GM18519 (cell line): Measurements from ENCODE around the gene OLIG1.

Experiments
- ATAC-seq: cut with Tn5 transposase; IDR thresholded peaks from one replicate; pipeline ENCODE4 v1.9.1; 2021; ENCODE audit warnings: mild to moderate bottlenecking, moderate library complexity; ENCODE audit not compliant: unreplicated experiment, low FRiP score

The OLIG1 gene

DNA sequence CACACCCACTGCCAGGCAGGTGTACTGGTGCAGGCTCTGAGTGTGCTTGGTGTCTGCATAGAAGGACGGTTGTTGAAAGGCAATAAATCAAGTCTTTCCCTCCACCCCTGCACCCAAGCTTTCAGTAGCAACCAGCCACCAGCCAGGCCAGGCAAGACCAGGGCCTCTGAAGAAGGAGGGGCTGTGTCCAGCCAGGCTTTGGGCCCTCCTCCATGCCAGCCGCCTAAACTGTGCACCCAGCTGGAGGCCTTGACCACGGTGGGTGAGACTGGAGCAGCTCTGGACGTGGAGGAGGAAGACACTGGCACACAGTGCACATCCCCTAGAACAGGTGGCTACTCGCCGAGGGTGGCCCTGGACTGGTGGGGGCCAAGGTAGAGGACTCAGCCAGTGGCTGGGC, 39.3 kb upstream of the OLIG1 start:
- no peak for ATAC-seq

DNA sequence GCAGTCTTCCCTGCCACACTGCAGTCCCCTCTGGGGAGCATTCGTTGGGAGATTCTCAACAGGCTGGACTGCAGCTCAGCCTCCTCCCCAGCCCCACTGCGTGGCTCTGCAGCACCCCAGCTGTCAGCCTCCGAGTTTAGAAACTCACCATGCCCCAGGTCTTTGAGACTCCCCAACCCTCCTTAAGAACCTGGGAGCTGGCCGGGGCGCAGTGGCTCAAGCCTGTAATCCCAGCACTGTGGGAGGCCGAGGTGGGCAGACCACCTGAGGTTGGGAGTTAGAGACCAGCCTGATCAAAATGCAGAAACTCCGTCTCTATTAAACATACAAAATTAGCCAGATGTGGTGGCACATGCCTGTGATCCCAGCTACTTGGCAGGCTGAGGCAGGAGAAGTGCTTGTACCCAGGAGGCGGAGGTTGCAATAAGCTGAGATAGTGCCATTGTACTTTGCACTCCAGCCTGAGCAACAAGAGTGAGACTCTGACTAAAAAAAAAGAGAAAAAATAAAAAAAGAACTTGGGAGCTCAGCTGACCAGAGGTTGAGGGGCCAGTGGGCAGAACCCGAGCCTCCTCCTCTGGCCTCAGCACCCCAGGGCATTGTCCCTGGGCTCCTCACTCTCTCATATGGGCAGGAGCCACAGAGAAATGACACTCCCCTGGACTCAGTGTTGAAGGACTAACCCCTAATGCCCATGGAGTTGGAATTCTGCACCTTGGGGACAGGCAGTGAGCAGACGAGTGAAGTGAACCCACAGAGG, 38.6 kb upstream of the OLIG1 start:
- no peak for ATAC-seq

DNA sequence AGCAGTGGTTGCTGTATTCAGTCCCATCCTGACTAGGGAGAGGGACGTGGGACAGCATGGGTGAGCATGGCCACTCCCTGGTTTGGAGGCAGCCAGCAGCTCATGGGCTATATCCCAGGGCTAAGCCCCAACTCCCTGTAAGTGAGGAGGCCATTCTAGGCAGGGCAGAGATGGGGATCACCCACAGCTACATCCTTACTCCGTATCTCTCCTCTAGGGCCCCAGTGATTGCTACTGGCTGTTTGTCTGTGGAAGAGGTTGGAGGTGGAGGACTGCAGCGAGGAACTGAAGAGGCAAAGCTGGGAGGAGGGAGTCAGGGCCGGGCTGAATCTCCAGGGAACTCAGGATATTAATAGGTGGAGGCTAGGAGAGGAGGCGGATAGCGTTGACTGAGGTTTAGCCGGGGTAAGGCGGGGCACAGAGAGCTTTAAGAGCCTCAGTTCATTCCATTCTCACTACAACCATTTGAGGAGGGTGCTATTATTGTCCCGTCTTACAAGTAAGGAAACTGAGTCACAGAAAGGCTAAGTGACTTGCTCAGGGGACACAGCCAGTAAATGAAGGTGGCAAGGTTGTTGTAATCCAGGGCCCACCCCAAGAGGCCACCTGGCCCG, 37.4 kb upstream of the OLIG1 start:
- no peak for ATAC-seq

DNA sequence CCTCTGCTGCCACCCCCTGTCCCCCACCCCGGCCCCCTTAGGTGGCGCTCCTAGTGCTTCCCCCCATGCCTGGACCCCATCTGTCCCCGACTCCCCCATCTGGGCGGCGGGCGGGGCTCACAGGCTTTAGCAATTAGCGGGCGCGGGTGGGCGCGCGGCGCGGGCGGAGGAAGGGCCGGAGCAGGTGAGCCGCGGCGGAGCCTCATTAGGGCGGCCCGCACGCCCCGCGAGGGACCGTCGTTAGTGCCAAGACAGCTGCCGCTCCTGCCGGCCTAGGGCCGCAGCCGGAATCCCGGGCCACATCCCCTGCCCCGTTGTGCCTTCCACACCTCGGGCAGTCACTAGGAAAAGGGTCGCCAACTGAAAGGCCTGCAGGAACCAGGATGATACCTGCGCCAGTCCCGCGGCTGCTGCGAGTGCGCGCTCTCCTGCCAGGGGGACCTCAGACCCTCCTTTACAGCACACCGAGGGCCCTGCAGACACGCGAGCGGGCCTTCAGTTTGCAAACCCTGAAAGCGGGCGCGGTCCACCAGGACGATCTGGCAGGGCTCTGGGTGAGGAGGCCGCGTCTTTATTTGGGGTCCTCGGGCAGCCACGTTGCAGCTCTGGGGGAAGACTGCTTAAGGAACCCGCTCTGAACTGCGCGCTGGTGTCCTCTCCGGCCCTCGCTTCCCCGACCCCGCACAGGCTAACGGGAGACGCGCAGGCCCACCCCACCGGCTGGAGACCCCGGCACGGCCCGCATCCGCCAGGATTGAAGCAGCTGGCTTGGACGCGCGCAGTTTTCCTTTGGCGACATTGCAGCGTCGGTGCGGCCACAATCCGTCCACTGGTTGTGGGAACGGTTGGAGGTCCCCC, 36.6 kb upstream of the OLIG1 start:
- ATAC-seq = no peak

DNA sequence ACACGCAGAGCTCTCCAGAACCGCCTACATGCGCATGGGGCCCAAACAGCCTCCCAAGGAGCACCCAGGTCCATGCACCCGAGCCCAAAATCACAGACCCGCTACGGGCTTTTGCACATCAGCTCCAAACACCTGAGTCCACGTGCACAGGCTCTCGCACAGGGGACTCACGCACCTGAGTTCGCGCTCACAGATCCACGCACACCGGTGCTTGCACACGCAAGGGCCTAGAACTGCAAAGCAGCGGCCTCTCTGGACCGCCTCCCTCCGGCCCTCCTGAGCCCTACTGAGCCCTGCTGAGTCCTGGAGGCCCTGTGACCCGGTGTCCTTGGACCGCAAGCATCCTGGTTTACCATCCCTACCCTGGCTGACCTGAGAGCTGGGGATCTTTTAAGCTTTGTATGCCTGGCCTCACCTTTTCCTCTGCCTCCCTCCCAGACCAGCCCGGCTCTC, 36.0 kb upstream of the OLIG1 start:
- ATAC-seq = no peak

DNA sequence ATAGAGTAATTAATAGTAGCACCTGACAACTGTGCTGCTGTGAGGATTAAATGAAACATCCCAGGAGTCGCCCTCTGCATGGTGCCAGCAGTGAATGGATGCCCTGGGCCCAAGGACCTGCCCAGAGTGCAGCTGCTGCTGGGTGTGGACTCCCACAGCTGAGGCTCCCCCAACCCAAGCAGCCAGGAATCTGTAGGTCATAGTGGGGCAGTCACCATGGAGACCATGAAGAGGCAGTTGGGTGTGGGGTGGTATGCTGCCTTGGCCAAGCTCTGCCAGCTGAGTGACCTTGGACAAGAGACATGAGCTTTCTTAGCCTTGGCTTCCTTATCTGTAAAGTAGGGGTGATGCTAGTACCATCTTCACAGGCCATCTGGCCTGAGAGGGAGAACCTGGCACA, 34.8 kb upstream of the OLIG1 start:
- ATAC-seq = no peak

DNA sequence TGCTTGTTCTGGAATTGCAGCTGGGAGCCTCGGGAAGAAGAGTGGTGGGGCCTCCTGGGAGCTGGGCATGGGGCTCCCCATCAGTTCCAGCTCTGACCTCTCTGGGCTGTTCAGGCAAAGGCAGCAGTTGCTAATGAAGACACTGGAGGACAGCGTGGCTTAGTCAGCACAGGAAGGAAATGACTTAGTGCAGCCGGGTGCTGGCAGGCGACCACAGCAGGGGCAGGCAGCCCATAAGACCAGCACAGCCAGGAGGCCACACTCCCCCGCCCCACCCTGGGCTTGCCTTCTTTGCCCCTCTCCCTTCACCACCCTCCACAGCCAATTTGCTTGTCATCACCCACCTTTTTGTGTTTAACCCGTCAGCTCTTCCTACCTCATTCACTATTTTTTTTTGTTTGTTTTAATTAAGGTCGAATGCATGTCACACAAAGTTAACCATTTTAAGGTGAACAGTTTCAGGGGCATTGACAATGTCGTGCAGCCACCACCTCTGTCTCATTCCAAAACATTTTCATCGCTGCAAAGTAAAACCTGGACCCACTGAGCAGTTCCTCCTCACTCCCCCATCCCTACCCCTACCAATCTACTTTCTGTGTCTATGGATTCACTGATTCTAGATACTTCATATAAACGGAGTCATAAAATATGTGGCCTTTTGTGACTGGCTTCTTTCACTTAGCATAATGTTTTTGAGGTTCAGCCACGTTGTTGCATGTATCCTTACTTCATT, 33.3 kb upstream of the OLIG1 start:
- no peak for ATAC-seq

DNA sequence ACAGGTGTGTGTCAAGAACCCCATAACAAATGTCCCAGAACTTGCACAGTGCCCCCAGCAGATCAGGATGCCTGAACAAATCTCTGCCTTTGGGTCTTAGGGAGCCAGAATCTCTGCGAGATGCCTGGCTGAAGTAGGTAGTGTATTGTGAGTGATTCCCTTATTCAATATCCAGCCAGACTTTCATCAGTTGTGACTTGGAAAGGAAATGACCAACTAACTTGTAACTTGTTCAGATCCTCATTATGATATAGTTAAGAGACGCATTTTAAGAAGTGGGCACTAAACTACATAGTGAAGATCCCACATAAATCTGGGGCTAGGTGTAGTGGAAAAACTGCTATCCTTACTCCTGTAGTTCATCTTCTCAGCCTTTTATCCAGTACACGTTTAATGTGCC, 32.4 kb upstream of the OLIG1 start:
- ATAC-seq = no peak

DNA sequence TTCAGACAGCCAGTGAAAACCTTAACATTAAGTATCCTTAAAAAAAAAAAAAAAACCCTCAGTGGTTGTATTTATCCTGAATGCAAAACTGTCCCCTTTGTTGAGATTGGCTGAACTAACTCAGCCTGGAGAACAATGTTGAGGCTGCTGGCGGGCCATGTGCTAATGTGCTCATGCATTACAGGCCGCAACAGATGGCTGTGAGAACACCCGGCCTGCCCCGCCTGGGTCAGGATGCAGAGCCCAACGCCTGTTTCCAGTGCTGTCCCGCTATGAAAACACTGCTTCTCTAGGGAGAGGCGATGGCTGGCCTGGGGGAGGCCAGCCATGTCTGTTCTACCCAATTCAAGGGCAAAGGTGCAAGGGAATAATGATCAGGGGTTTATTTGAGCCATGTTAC, 30.4 kb upstream of the OLIG1 start:
- ATAC-seq = no peak

DNA sequence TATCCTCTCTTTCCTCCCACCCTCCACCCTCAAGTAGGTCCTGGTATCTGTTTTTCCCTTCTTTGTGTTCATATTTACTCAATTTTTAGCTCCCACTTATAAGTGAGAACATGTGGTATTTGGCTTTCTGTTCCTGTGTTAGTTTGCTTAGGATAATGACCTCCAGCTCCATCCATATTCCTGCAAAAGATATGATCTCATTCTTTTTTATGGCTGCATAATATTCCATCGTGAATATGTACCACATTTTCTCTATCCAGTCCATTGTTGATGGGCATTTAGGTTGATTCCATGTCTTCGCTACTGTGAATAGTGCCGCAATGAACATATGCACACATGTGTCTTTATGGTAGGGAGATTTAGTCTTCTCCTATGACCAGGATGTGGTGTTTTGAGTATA, 29.7 kb upstream of the OLIG1 start:
- ATAC-seq = no peak

DNA sequence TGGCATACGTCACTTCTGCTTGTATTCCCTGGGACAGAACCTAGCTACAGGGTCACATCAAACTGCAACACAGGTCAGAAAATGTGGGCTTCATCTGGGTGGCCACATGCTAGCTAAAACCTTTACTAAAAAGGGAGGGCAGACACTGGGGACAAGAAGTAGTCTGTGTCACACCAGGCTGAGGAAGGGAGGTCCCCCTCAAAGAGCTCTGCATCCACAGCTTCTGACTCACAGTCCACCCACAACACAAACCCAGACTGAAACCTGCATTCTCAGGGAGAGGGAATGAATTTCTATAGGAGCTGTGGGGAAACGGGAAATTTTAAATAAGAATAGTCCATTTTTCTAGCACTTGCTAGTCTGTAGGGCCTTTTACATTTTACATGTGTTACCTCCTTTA, 28.0 kb upstream of the OLIG1 start:
- ATAC-seq = no peak

DNA sequence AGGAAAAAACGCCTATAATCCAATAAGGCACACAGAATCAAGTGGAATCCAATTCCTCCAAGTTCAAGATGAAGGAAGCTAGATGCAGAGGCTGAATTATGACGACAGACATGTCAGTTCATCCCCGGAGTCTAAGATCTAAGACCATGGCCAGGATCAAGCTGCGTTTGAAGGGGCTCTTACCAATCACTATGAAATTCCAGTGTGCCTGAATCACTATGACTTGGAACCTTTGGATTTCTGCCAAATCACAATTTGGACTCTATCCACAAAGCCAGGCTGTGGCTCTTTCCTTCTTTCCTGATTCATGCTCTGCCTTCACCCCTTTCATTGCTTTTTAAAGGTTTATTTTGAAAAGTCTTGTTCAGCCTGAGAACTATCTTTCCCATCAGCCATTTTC, 27.1 kb upstream of the OLIG1 start:
- no peak for ATAC-seq

DNA sequence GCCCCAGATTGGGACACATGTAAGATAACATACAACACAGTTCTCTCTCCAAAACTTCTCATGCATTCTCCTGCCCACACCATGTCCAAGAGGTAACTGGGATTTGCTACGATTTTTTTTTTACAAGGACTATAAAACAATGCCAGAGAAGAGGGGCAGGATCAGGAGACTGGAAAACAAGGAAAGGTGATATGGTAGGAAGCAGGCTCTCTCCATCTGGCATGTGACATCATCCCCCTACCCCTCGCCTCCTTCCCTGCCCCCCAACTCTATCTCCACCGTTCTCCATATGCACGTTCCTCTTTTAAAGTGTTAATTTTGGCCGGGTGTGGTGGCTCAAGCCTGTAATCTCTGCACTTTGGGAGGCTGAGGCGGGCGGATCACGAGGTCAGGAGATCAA, 23.5 kb upstream of the OLIG1 start:
- no peak for ATAC-seq

DNA sequence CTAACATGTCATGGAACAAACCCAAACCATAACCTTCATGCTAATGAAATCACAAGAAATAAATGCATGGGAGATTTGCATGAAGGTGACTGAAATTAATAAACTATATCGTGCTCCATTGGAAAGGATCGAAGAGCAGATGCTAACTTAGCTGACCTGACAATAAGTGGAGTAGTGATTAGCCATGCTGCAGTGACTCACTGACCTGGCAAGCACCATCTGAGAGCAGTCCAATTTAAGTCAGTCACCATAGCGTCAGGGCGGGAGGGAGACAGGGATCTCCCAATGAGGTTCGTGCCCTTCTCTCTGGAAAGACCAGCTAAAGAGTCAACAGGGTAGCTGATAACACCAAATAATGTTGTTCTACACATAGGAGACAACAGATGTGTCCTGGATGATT, 22.7 kb upstream of the OLIG1 start:
- ATAC-seq = no peak

DNA sequence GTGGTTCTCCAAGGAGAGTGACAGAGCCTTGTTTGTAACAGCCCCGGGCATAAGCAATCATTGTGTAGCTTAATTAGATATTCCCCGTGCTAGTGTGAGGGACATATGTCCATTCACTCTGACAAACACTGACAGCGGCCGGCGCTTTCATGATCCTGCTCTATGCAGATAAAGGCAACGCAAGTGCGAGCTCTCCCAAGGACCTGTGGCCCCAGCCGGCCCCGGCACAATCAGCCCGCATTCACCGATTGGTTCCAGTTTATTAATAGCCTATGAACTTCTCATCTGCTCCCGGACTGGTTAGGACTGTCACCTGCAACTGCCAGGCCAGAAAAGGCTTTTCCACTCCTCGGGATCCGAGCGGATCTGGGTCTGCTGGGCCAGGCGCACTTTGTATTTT, 18.0 kb upstream of the OLIG1 start:
- no peak for ATAC-seq

DNA sequence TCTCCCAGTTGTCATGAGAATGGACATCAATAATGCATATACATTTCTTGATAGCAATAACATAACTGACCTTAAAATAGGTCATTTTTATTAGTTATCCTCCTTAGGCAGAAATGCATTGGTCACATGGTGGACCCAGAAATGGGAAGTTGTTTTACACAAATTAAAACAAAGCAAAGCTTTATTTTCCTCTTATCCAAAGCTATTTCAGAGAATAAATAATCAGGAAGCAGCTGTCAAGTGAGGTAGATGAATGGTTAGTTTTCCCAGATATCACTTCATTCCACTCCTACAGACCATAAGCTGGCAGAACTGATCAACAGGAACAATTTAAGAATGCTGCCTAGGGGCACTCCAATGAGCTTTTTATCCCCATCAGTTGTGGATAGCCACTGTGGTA, 16.0 kb upstream of the OLIG1 start:
- no peak for ATAC-seq

DNA sequence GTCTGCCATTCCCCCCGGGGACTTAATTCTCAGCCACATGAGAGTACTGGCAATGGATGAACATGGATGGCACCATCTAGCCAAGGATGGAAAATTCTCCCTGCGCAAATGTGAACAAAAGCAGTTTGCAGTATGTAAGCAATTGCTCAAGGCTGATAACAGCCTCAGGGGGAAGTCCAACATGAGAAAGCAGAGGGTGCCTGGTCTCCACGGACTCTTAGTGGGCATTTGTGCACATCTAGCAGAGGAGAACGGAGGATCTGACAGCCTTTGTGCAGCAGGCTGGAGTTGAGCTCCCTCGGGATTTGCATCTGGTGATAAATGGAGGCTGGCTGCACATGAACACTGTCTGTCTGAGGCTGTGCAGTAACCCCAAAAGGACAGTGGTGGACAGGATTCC, 13.9 kb upstream of the OLIG1 start:
- ATAC-seq = no peak

DNA sequence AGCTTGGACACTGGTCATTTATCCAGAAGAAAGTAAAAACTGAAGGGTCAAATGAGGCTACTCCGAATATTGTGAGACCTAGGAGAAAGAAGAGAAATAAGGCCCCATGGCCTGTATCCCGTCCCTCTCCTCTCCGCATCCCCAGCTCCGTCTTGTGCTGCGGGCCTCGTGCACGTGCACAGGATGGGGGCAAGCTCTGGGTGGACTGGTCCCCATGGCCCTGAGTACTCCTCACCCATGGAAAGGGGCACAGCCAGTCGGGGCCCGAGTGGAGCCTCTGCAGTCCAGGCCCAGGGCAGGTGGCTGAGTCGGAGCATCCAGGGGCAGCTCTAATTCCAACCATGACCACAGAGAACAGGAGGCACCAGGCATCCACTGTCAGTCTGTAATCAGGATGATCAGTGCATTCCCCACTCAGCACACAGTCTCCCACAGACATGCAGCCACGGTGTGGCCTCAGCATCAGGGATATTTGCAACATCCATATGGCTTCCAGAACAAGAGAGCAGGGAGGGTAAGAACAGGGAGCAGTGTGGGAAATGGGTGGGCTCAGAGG, 12.5 kb upstream of the OLIG1 start:
- ATAC-seq = no peak

DNA sequence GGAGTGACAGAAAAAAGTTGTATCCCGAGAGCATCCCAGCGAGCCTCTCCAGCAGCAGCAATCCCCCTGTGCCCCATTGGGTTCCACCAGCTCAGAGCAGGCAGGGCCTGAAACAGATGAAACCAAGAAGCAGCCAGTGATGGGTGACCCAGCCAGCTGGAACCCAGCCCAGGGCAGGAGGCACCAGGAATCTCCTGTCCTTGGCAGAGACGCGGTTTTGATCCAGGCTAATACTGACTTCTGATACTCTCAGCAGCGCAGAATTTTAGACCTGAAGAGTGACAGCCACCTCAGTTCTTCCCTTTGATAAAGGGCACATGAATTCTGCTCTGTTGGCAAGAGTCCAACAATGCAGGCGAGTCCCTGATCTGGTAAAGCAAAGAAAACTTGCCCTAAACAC, 11.4 kb upstream of the OLIG1 start:
- ATAC-seq = no peak

DNA sequence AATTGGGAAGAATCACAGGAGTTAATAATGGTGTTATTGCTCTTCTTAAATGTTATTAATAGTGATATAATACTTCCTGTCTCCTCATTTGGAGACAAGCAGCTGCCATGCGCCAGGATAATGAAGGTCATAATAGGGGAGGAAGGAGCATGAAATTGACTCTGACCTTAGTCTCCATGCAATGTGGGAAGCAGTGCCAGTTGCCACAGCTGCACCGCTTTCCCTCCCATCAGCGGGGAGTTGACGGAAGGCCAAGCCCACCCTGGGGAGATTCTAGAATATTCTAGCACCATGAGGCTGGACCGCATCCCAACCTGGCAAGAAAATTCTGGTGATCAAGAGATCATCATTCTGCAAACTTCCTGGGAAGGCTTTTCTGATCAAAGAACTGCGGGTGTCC, 11.0 kb upstream of the OLIG1 start:
- no peak for ATAC-seq
